GM21786 (cell line): ENCODE measurements around the gene ZKSCAN4.

Experiments used
- ATAC-seq: cut with Tn5 transposase; IDR thresholded peaks from one replicate; pipeline ENCODE4 v1.9.1; 2021; ENCODE audit not compliant: unreplicated experiment

The ZKSCAN4 gene

DNA sequence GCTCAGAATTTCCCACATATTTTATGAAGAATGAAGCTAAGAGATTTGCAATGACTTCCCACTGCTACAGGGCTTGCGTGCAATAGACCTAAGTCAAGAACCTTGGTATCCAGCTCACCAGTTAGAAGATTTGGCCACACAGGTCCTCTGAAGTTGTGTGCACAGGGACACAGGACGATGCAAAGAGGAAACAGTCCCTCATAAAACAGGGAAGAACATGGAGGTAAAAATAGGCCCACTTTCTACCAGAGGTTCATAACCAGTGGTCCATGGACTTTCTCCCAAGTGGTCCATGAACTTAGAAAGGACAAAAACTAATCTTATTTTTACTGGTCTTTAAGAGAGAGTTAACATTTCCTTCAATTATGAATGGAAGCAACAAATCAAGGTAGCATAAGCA, 1.3 kb downstream of the ZKSCAN4 start:
- no peak for ATAC-seq

DNA sequence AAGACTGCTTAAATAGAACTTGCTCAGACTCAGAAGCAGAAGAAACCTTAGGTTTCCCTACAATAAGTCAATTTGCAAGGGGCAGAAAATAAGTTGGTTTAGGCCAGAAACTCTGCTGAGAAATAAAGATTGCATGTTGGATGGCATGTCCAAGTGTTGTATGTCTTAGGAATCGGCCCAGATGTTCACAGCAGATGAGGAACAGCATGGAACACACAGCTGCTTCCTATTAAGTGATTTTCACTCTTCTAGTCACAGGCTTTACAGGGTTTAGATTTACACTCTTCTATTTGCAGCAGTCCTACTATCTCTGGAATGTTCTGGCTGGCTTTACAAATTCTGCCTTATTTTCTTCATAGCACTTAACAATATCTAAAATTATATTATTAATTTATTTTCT, 3.2 kb downstream of the ZKSCAN4 start:
- ATAC-seq: no peak

DNA sequence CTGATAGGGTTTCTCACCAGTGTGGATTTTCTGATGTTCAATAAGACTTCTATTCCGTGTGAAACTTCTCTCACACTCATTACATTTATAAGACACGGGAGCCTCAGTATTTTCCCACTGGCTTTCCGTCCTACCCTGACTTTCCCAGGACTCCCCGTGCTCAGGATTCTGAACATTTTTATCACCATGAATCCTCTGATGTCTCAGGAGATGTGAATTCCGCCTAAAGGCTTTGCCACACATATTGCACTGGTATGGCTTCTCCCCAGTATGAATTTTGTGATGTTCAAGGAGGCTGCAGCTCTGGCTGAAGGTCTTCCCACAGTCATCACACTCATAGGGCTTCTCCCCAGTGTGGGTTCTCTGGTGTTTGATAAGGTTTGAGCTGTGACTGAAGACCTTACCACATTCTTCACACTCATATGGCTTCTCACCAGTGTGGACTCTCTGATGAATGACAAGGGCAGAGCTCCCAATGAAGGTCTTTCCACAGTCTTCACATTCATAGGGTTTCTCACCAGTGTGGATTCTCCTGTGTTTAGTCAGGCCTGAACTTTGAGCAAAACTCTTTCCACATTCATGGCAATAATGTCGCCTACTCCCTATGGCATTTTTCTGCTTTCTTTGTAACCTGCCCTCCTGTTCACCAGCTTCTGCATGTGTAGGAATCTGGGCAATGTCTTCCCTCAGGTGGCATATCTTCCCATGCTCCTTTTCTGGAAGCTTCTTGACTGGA, 6.7 kb downstream of the ZKSCAN4 start:
- ATAC-seq: no peak

DNA sequence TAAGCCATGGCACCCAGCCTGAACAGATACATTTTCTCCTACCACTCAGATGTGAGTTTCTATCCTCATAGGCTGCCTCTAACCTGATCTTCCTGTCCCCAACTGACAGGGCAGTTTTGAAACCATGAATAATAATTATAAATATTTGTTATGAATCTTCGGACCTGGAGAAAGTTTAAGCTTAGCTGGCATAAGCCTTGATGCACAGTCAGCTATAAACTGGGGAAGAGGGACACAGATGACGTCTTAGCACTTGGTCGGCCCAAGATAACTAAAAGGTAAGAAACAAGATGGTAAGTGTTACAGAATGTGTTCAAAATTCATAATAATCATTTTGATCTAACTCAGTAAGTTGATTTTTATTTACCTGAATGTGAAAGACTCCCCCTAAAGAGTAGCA, 8.1 kb downstream of the ZKSCAN4 start:
- ATAC-seq: no peak

DNA sequence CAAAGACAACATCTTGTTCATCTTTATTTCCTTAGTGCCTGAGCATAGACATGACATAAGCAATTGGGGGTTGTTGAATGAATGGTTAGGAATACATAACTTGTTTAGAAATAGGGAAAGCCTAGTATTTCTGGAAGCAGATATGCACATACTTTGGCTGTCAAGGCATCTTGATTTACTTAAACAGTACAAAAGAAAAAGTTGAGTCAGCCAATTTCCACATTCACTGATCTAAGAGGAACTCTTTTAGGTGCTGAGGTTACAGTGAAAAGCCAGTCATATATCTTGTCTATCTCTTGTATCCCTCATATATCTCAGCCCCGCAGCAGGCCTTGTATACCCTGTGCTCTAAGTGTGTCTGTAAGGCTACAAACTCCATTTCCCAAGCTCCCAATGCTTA, 11.6 kb downstream of the ZKSCAN4 start:
- no peak for ATAC-seq

DNA sequence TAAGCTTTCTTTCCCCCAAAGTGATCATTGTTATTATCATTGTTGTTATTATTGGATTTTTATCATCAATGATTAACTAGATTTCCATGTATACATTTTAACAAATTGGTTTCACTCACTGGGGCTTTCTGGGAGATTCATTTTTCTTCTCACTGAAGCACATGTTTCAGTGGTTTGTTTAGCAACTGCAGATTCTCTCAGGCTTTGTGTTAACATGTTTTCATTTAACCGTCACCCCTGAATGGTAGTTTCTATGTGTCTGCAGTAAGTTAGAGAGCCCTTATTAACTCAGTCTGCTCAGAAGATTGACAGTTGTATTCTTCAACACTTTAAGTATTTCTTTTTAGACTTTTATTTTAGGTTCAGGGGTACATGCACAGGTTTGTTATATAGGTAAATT, 12.4 kb downstream of the ZKSCAN4 start:
- no peak for ATAC-seq

DNA sequence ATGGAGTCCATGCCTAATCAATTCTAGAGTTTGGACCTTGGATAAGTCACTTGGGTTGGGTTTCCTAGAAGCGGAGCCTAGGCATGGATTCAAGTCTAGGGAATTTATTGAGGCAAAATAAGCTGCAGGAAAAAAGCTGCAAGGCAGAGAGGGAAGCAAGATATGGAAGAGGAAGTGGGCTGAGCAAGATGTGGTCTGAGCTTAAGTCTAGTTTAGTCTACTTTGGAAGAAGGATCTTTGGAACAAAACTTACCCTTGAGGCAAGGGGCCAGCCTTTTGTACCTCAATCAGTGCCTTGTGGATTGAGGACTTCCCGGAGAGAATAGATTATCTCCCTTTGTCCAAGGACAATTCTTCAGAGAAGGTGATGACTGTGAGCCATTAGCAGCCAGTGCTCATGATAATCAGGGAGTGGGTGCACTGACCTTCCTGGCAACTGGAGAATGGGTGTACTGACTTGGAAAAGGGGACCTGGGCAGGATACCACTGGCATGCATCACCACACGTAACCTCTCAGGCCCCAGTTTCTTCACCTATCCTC, 16.1 kb downstream of the ZKSCAN4 start:
- ATAC-seq: no peak

DNA sequence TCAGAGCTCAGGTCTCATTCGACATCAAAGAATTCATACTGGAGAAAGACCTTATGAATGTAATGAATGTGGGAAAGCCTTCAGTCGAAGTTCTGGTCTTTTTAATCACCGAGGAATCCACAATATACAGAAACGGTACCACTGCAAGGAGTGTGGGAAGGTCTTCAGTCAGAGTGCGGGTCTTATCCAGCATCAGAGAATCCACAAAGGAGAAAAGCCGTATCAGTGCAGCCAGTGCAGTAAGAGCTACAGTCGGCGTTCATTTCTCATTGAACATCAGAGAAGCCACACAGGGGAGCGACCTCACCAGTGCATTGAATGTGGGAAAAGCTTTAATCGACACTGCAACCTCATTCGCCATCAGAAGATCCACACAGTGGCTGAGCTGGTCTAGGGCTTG, 19.3 kb downstream of the ZKSCAN4 start:
- no peak for ATAC-seq

DNA sequence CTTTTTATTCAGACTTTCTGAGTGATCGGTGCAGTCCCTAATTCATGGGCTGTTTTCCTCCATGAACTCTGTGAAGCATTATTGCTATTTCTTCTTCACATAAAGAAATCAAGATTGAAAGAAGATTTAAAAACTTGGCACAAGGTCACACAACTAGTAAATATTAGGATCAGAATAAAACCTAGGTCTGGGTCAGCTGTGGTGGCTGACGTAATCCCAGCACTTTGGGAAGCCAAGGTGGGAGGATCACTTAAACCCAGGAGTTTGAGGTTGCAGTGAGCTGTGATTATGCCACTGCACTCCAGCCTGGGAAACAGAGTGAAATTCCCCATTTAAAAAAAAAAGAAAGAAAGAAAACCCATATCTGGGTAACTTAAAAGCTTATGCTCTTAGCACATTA, 25.6 kb downstream of the ZKSCAN4 start:
- no peak for ATAC-seq

DNA sequence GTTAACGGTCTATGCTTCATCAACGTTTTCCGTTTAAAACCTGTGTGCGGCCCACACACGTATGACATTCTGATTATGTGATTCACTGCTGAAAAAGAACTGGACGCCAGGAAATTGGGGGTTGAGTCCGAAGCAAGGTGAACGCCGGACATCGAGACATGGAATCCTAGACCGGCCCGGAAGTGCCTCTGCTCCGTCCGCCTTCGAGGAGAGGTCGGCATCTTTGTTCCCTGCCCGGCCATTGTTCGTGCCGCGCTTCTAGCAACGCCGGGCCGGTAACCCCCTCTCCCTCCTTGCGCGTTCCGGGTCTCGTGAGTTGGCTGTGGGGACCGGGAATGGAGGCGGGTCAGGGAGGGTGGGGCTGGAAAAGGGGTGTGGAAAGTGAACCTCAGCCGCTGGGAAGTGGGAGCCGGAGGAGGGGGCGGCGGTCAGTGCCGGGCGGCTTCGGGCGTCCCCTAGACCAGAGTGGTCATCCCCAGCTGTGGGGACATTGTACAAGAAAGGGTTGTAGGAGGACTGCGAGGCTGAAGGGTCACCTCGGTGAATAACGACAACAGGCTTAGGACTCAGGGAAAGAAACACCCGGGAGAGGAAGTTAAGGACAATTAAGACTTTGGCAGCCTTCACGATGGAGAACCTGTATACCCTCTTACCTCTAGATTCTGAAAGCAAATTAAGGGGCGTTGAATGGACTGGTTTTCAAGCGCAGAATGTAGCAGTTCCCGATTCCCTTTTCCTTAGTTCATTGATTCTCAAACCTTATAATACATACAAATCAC, 26.8 kb downstream of the ZKSCAN4 start, which contains the start of gene ZSCAN9:
Gene ZSCAN9 (plus strand): TSS at position 220 of the 779 bp plus-strand sequence. CDS start 1,810 bp downstream, outside the sequence.
- ATAC-seq: peak; percentile 85

DNA sequence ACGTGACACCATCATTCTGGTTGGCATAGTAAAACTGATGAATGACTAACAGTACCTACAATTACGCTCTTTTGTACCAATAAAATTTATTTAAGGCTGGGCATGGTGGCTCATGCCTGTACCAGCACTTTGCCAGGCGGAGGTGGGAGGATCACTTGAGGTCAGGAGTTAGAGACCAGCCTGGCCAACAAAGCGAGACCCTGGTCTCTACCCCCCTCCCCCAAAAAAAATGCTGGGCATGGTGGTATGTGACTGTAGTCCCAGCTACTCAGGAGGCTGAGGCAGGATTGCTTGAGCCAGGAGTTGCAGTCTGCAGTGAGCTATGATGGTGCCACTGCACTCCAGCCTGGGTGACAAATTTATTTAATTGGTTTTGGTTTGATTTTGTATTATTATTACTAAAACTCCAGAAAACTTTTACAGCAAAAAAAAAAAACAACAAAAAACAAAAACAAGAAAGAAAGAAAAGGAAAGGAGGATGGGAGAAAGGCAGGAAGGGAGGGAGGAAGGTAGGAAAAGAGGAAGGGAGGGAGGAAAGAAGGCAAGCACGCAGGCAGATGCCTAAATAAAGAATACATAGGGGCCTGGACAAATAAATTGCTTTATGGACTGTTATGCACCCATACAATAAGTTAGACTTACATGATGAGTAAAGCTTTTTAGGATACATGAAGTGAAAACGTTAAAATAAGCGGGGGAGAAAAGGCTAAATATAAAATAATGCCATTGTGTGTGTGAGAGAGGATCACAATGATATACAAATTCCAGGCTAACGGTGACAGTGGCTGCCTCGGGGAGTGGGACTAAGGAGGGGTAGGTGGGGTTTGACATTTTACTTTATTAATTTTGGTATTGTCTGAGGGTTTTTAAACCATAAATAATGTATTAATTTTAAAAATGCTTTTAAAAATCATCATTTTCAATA, 27.7 kb downstream of the ZKSCAN4 start:
- no peak for ATAC-seq

DNA sequence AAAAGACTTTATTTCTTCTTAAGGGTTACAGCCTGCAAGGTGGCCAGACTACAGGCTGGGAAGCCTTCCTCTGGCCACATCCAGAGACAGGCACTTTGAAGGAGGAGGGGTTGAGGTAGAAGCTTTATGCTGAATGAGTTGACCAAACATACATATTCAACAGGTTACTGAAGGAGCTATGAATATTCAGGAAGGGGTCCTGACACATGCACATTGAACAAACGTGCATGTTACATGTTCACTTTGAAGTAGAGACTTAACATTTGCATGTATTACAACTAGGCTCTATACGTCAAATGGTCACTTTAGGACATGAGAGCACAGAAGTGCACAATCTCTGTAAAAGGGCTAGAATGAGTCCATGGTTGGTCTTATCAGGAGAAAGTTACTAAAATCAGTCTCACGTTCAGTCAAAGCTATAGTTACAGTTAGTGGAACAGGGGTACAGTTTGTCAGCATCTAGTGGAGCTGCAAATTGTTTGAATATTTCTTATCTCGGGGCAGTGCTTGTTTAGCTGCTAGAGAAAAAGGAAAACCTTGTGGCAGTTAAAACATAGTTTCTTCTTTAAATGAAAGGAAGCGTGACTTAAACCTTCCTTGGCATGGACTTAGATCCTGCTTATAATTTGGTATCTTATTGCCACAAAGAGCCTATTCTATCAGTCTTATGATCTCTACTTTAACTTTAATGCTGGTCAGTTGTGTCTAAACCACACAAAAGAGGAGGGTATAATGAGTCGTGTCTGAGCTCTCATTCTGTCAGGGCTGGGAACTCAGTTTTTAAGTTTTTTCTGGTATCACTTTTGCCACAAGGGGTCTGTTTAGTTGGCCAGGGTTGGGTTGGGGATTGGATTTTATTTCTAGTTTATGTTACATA, 31.6 kb downstream of the ZKSCAN4 start:
- ATAC-seq: no peak

DNA sequence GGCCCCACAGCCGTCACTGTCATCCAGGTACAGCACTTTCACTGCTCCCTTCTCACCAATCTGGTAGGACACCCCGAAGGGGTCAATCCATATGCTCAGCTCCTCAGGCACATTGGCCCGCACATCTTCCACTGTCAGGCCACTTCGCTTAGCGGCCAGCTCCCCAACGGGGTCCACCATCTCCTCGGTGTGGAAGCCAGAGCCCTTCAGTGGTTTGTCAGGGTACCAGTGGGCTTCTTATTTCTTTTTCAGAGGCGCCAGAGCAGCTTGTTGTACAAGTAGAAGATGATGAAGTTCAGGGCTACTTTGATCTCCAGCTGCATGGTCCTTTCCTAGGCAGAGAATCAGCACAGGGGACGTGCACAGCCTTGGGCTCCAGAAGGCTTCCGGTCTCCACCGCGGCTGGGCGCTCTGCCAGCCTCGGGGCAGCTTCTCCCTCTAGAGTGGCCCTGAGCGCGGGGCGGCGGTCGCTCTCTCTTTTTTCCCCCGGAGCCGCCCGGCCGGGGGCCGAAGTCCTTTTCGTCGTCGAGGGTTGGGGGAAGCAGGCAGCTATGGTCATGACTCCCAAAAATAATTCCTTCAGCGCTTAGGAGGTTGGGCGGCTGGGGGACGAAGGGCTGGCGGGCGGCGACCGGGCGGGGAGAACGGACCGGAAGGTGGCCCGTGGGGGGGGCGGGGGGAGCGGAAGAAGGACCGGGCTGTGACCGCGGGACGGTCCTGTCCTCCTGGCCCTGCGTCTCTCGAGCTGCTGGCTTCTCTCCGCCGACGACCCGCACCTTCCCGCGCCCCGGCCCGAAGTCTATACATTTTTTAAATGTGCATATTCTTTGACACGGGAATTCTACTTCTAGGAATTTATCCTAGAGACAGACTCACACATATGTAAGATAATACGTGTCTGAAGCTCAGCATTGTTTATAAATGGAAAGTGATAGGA, 33.5 kb downstream of the ZKSCAN4 start:
- ATAC-seq: peak; percentile 80

DNA sequence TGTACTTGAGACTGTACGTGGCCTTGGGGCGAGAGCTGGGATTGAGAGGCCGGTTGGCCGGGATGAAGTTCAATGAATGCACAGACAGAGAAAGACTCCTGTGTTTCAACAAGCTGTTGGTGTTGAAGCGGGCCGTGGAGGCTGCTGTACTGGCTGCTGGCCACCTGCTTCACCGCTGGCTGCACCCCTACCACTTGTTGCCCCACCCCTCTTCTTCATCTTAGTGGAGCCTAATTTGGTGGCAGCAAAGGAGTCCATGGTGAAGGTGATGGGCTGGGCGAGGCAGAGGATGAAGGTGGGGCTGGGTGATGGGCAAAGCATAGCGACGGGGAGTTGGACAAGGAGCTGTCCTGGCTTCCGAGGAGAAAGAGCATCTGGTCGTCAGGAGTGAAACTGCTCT, 34.2 kb downstream of the ZKSCAN4 start:
- ATAC-seq: no peak

DNA sequence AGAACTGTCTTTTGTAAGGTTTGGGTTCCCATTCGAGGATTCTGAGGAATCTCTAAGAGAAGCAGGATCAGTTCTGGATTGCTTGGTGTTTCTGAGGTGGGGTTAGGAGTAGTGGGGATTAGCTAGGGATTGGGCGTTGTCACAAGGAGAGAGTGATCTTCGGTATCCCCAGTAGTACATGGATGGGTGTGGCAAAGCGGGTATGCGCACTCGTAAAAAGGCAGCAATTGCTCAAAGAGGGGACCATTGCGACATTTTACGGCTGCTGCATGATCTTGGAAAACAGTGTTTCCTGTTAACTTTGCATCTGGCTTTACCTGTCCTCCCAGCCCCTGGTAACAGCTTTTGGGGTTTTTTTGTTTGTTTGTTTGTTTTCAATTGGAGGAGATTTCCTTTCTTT, 36.6 kb downstream of the ZKSCAN4 start:
- ATAC-seq: no peak

DNA sequence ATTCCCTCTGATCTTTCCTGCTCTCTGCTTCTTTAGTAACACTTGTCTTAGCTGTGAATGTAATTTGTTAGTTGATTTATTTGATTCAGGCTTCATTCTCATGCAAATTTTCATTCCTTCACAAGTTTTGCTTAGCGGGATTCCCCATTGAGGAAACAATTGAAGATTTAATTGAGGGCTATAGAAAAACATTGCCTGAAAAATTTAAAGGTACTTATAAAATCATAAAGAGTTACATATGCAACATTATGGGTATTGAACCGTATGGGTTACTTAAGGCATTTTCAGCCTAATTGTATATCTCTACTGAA, 38.9 kb downstream of the ZKSCAN4 start:
- ATAC-seq: no peak

DNA sequence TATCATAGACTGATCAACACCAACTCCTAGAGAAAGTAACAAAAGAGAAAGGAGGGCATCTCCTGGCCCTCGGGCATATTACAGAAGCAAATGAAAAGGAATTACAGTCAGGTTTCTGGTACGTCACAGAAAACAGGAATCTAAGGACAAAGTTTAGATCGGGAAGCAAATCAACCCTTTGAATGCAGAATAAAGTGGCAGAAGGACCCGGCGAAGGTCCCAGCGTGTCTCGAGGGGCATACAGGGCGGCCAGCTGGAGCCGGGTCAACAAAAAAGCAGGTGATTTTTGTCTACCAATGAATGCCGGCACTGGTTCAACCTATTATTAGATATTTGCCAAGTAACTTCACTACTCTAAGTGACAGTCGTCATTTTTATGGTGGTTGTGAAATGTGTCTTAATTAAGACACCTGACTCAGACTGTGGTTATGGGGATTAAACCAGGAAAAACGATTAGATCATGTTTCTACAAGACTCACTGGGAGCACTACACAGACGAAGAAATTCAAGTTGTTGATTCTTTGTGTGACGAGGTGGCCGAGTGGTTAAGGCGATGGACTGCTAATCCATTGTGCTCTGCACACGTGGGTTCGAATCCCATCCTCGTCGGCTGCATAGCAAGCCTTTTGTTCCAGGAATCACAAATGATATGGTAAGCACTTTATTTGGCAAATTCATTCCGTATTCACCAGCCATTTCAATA, 39.4 kb downstream of the ZKSCAN4 start:
- peak; percentile 57 for ATAC-seq

DNA sequence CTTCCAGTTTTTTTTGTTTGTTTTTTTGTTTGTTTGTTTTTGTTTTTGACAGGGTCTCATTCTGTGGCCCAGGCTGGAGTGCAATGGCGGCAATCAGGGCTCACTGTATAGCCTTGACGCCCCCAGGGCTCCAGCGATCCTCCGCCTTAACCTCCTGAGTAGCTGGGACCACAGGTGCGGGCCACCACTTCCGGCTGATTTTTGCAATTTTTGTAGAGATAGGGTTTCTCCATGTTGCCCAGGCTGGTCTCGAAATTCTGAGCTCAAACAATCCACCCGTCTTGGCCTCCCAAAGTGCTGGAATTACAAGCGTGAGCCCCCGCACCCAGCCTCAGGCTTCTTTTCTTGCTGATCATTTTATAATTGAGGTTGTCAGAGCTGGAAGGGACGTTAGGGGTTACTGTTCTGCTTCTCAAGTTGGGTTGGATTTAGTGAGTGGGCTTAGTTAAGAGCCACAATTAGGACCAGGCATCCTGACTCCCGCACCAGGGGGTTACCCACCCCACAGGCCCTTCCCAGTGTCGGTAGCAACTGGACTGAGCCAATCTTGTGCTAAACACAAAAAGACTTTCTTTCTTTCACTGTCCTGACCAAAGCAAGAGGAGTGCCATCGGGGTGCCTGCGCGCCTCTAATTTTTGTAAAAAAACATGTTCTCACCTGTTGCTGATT, 40.1 kb downstream of the ZKSCAN4 start:
- ATAC-seq: no peak
